Activated CD8-positive, alpha-beta memory T cell treated with anti-CD3 and anti-CD28 coated beads, Interleukin-2, amount 50 U/mL, for 1 hour (primary cell): ENCODE measurements around the gene PCDHGC3.

ENCODE experiments used
- DNase-seq: peaks from one replicate; pipeline ENCODE4 v3.0.0-alpha.2; 2020; ENCODE audit errors: extremely low read depth

The PCDHGC3 gene

DNA sequence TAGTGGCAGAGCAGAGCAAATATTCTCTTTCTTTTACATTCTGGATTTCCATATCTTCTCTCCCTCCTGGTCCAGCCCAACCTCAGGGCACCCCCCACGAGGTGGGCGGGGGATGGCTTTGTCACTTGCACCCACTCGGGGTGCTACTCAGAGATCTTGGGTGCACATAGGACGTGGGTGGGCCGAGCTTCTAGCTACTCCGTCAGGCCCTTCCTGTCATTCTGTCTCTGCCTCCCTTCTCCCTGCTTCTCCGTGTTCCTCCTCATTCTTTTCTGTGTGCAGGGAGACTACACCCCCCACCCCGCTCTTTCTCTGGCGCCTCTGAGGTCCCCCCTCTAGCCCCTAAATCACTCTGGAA lies 32.7 kb downstream of the PCDHGC3 start:
- DNase-seq: no peak

DNA sequence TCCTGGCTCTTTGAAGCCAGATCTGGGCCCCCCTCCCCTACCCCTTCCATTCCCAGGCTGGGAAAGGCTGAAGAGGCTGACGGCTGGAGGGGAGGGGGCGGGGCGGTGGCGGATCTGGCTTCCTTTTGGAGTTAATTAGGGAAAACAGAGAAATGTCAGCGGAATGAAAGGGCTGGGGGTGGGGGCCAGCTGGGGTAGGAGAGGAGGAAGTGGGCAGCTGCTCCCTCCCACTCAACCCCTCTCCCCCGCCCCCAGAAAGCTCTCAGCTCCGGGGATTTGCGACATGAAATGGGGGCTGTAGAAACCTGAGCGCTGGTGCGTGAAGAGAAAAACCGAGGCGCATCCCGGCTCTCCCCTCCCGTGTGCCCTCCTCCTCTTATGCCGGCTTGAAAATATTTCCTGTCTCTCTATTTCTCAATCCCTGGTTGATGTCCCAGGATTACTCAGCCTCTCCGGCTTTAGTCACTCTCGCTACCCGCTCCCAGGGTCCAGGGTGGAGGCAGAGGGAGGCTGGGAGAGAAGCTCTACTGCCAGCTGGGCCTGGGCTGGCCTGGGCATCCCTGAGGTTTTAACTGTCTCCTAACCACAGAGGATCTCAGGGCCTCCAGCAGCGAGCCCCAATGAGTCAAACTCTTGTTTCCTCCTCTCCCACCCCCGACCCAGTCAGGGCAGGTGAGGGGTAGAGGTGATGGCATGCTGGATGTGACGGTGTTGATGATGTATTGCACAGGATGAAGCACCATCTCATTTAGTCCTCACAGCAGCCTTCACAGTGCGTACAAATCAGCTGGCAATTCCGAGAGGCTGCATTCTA lies 33.2 kb downstream of the PCDHGC3 start:
- DNase-seq: no peak

DNA sequence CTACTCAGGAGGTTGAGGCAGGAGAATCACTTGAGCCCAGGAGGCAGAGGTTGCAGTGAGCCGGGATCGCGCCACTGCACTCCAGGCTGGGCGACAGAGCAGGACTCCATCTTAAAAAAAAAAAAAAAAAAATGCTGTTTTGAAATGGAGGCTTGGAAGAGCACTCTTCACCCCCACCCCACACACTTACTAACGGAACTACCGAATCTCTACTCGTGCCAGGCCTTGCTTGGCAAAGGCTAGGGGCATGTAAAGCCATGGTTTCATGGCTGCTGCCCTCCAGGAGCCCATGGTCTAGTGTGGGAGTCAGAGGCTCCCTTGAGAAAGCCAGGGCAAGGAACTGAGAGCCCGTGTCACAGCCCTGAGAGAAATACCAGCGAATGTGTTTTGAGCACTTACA lies 34.4 kb downstream of the PCDHGC3 start:
- DNase-seq: no peak

DNA sequence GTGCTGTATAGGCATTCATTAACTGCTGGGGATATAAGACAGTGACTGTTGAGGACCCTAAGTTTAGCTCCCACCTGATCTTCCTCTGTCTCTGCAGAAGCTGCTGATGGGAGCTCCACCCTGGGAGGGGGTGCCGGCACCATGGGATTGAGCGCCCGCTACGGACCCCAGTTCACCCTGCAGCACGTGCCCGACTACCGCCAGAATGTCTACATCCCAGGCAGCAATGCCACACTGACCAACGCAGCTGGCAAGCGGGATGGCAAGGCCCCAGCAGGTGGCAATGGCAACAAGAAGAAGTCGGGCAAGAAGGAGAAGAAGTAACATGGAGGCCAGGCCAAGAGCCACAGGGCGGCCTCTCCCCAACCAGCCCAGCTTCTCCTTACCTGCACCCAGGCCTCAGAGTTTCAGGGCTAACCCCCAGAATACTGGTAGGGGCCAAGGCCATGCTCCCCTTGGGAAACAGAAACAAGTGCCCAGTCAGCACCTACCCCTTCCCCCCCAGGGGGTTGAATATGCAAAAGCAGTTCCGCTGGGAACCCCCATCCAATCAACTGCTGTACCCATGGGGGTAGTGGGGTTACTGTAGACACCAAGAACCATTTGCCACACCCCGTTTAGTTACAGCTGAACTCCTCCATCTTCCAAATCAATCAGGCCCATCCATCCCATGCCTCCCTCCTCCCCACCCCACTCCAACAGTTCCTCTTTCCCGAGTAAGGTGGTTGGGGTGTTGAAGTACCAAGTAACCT lies 35.3 kb downstream of the PCDHGC3 start:
- DNase-seq: no peak

DNA sequence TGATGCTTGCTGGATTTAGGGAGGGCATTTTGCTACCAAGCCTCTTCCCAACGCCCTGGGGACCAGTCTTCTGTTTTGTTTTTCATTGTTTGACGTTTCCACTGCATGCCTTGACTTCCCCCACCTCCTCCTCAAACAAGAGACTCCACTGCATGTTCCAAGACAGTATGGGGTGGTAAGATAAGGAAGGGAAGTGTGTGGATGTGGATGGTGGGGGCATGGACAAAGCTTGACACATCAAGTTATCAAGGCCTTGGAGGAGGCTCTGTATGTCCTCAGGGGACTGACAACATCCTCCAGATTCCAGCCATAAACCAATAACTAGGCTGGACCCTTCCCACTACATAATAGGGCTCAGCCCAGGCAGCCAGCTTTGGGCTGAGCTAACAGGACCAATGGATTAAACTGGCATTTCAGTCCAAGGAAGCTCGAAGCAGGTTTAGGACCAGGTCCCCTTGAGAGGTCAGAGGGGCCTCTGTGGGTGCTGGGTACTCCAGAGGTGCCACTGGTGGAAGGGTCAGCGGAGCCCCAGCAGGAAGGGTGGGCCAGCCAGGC lies 36.1 kb downstream of the PCDHGC3 start:
- DNase-seq: no peak

DNA sequence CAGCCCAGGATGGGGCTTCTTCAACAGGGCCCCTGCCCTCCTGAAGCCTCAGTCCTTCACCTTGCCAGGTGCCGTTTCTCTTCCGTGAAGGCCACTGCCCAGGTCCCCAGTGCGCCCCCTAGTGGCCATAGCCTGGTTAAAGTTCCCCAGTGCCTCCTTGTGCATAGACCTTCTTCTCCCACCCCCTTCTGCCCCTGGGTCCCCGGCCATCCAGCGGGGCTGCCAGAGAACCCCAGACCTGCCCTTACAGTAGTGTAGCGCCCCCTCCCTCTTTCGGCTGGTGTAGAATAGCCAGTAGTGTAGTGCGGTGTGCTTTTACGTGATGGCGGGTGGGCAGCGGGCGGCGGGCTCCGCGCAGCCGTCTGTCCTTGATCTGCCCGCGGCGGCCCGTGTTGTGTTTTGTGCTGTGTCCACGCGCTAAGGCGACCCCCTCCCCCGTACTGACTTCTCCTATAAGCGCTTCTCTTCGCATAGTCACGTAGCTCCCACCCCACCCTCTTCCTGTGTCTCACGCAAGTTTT lies 36.7 kb downstream of the PCDHGC3 start:
- peak; percentile 55 for DNase-seq

DNA sequence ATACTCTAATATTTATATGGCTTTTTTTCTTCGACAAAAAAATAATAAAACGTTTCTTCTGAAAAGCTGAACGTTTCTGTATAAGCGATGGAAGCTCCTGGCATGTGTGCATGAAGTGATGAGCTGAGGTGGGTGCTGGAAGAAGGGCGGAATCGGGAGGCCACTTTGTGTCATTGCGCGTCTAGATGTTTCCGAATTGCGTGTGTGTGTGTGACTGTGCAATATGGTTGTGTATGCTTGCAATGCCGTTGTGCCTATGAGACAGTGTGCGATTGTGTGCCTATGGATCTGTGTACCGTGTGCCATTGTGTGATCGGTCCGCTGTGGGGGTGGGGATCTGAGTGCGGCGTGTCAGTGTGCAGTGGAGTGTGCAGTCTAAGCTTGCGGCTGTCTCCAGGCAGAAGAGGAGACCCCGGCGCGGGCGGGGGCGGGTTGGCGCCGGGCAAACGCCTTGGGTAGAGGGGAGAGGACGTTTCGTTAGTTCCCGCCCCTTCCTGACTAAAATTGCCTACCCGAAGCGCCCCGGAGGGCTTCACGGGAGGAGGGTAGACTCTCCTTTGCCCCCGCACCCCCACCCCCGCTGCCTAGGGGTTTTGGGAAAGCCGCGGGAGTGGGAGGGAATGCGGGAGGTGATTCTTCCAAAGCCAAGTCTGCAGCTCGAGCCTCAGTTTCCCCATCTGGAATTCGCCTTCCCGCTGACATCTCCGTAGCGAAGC lies 37.3 kb downstream of the PCDHGC3 start:
- DNase-seq: no peak

DNA sequence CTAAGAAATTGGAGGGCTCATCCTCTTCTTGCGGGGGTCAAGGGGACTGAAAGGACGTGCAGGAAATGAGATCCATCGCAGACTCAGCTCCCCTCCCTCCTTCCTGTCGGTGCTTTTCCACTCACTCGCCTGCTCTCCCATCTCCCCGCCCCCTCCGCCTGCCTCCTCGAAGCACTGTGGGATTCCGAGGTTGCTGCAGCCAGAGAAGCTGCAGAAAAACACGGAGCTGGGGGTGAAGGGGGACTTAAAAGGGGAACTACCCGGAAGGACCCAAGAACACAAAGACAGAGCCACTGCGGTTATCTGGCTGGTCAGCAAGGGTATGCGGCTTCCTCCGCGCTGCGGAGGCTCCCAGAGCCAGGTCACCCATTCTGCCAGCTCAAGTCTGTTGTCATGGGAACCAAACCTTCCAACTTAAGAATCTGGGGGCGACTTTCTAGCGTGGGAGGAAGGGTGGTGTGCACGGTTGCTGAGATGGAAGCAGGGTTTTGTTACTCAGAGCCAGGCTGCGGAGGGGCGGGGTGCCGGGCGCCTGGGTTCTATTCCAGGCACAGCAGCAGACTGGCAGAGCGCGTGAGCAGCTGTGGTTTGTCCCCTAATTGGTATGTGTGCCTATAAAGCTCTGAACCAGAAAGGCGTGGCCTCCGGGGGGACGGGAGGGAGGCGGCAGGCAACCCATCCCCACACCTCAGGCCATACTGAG lies 38.0 kb downstream of the PCDHGC3 start:
- DNase-seq: peak; percentile 20

DNA sequence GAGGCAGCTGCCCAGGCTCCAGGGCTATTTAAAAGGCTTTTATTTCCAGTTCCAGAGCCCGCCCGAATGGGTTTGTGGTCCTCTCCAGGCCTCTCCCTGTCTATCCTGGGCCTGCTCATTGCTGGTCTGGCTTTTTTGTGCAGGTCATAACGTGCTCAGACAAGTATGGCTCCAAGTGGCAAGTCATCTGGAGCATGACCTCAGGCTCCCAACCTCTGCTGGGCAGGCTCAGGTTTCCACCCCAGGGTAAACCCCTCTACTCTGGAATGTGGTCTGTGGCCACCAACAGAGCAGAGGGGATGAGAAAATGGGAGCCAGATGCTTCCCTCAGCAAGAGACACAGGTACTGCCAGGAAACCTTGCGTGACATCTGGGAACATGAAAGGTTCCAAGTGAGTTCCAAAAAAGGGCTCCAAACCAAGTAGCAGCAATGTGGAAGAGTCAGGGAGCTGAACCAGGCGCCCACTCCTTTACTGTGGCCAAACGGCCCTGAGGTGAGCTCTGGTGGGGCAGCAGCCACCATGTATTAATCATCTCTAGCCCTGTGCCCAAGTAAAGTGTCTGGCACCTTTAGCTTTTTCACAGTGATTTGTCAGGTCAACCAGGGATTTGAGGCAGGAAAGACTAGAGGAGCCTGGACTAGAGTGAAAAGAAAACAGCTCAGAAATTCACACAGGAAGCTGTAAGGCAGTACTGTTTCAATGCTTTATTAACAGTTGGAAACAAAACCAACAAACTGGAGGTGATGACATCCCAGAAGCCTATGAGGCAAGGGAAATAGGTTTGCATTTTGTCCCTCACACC lies 38.8 kb downstream of the PCDHGC3 start:
- DNase-seq: no peak

DNA sequence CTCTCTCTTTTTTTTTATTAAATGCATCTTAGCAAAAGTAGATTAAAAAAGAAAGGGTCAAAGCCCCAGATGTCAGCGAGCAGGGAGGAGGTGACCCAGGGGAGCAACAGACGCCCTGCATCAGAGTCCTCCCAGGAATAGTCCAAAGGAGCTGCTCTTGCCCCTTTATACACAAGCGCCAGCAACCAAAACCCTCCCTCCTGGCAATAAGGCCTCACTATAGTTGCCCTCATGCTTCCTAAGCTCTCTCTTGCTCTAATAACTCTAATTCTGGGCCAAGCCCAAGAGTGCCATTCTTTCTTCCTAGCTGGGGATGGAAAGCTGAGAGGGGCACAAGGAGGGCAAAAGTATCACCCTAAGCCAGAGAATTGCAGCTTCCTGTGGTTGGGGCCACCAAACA lies 39.4 kb downstream of the PCDHGC3 start:
- DNase-seq: no peak

DNA sequence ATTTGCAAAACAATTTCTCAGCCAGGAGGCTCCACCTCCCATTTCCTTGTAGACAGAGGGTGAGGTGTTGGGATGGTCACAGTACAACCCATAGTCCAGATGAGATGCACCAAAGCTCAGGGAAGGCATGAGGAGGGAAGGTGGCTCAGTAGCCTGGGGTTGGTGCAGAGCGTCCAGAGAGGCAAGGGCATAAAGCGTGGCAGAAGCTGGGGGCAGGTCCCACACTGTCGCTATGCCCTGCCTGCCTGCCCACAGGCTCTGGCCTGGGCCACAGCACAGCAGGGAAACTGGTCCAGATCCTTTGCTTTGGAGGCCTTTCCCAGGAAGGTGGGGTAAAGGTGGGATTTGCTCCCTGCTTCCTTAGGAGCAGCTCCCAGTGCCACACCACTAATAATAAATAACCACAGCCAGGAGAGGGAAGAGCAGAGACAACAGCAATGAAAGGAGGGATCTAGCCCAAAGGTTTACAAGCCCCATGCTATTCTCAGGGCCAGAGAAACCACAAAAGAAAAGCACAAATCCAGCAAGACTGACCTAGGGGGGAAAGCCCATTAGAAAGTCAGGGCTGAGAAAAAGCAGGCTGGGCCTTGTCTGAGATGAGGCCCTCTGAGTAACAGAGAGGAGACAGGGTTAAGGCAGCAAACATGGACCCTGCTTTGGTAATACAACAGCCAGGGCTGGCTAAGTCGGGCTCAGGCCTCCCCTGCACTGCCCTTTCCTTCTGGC lies 40.3 kb downstream of the PCDHGC3 start:
- no peak for DNase-seq

DNA sequence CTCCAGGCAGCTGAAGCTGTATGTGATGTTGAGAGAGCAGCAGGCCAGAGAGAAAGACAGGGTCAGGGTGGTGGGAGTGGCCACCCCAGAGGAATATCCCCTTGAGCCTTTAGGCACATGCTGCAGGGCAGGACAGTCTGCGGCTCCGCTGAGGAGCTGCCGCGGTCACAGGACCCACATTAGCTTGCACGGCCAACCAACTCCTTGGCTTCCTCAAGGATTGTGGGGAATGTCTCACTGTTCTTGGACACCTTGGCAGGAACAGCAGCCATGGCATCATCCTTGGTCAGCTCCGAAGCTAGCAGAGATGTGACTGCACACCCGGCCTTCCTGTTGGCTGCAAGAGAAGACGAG lies 40.9 kb downstream of the PCDHGC3 start:
- no peak for DNase-seq

DNA sequence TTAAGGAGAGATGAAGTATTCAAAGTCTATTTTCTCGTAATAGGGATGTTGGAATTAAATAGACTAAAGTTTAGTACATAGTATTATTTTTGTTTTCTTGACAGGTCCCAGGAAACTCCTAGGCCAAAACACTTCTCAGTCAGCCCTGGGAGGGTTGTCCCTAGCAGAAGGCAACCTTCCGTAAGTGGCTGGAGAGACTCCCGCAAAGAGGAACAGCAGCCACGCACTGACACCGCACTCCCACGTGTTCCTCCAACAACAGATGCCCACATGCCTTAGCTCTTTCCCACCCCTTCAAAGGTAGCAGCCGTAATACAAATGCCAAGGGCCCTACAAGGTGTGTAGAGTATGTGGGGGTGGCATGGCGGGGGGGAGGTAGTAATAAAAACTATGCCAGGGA lies 41.5 kb downstream of the PCDHGC3 start:
- no peak for DNase-seq

DNA sequence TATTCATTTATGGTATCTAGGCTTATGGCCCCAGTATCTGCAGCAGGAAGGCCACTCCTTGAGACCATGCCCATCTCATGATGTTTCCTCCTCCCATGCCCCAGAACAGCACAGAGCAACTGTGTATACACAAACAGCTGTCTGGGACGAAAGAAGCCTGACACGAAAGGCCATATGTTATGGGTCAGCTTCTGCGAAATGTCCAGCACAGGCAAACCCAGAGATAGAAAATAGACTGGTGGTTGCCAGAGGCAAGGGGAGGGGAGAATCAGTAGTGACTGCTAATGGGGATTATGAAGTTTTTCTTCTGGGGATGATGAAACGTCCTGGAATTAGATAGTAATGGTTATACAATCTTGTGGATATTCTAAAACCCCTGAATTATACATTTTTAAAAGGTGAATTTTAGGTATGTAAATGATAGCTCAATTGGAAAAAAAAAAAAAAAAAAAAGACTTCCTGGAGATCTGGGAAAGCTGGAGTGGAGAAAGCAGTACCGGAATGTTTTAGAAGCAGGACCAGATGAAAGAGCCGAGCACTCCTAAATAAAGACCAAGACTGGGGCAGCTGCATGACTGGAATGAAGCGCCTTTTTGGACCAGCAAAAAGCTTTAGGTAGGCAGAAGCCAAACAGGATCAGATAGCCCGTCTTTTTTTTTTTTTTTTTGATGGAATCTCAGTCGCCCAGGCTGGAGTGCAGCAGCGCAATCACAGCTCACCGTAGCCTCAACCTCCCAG lies 42.3 kb downstream of the PCDHGC3 start:
- DNase-seq: no peak

DNA sequence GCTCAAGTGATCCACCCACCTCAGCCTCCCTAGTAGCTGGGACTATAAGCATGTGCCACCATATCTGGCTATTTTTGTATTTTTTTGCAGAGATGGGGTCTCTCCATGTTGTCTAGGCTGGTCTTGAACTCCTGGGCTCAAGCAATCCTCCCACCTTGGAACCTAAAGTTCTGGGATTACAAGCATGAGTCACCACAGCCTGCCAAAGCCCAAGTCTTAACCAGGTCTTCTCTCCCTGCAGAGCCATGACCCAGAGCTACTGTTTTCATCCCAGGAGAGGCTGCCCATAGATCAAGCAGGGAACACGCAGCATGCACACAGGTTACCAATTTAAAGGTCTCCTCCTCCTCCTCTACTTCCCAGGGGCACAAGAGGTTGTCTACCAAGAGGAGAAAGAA lies 42.9 kb downstream of the PCDHGC3 start:
- no peak for DNase-seq

DNA sequence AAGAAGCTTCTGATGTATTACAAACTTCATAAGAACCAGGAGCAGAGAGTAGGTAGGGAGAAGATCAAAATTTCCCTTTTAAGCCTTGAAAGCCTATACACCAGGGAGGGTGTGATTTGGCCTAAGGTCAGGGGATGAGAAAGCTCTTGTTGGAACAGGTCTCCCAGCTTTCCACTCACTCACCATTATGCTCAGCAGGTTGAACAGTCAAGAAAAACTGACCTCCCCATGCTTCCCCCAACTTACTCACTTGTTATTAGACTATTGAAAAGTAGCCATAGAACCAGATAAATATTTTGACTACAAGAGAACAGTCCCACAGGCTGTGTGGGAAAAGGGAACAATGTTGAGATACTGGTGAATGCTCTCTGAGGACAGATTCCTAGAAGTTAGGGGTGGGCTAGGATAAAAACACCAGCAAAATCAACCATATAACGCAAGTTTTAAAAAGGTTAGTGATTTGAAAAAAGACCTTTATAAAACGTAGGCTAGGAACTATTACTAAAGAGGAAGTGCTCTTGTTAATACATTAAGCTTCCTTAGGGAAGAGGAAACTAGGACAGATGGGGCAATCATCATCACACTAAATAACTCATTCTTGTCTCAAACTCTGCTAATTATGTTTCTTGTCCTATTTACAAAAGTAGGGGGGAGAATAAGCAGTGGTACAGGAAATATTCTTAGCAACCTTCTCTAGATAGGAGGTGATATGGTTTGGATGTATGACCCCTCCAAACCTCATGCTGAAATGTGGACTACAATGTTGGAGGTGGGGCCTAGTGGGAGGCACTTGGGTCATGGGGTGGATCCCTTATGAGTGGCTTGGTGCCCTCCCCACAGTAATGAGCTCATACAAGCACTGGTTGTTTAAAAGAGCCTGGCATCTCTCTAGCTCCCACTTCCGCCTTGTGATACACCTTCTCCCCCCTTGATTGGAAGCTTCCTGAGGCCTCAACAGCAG lies 44.1 kb downstream of the PCDHGC3 start:
- no peak for DNase-seq

DNA sequence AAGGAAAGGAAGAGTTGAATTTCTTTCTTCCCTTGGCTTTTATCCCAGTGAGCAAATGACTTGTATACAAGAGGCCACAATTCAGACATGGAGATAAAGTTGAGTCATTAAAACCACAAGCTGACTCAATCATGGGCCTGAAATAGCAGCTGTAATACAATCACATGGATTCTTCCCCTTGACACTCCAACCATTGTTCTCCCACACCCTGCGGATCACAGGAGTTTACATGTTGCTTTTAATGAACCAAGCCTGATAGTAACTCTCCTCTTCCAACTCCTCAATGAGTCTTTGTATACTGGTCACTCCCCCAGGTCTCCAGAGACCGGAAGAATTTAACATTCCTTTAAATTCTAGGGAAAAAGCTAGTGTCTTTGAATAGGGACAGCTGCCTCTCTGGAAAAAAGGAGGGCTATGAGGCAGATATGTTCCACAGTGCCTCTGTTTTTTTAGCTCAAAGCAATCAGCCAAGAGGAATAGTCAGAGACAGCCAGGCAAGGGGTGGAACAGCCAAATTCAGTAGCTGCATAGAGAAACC lies 45.5 kb downstream of the PCDHGC3 start:
- no peak for DNase-seq

DNA sequence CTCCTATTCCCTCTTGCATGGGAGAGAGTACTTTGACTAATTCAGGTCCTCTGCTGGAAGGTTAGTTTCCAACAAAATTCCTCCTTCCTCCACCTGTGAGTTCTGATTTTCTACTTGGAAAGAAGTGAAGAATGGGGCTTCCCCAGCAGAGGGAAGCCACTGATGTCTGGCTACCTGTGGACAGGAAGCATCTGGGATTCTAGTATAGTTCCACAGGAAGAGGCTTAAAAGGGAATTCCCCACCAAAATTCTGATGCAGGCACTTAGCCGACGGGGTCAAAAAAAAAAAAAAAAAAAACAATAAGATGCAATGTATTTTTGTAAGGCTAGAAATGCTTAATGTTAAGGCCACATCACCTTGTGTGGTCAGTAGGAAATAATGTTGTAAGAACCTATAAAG lies 46.5 kb downstream of the PCDHGC3 start:
- no peak for DNase-seq
